Activated CD4-positive, alpha-beta T cell treated with anti-CD3 and anti-CD28 coated beads for 1 hour (primary cell): ENCODE measurements around the gene RPIA.

ENCODE experiments used
- DNase-seq: peaks from one replicate; pipeline ENCODE4 v3.0.0-alpha.2; 2020

The RPIA gene

DNA sequence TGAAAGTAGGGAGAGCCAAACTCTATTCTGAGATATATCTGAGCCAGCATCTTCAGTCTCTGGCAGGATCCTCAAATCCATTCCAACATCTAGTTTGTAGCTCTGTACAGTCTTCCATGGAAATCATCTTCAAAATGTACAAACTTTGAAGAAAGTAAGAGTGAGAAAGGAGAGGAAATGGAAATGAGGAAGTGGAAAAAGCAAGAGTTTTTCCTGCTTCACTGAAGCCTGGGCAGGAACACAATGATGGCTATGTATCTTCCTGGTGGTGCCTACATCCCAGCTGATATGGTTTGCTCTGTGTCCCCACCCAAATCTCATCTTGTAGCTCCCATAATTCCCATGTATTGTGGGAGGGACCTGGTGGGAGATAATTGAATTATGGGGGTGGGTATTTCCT, 4.1 kb upstream of the RPIA start:
- DNase-seq = no peak

GRCh38 chr2:88690591-88691338, 708 bp upstream of the RPIA start:
- peak; percentile 28 for DNase-seq

DNA sequence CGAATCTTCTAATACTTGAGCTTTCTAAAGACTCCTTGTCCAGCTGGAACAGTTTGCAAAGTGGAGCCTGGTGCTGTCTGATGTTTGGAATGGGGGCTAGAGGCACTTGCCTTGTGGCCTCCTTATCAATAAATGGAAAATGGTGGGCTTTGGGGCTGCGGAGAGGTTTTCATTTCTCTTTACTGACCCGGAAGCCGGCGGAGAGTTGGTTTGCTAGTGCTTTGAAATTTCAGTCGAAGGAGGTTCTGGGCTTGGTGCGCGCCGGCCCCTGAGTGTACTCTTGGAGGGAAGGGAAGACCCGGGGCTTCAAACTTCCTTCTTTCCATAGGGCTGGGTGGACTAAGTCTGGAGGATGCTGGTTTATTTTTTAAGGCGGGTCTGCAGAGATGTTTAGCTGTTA, 714 bp downstream of the RPIA start:
- DNase-seq = peak; percentile 10

DNA sequence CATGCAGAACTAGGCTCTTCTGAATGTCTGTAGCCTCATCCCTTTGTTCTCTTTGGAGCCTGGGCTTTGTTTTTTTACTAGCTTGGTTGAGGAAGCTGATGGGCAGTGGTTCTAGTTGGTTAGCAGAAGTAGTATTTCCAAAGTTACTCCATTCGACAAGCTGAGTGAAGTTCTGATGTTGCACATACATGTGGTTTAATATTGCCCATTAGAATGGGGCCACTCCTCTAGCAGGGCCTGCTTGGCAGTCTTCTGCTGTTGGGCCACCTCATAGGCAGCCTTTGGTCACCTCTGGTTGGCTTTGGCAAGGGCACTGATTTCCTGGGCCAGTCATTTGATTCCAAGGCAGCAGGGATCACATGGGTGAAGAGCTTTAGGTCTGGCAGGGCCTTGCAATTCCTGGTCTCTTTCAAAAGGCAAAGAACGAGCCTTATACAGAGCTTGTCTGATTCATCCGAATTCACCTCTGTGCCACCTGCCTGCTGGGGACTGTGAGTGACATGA, 2.5 kb downstream of the RPIA start:
- DNase-seq = no peak

- DNase-seq = no peak
Measured at GRCh38 chr2:88696611-88697010, 5.1 kb downstream of the RPIA start.

DNA sequence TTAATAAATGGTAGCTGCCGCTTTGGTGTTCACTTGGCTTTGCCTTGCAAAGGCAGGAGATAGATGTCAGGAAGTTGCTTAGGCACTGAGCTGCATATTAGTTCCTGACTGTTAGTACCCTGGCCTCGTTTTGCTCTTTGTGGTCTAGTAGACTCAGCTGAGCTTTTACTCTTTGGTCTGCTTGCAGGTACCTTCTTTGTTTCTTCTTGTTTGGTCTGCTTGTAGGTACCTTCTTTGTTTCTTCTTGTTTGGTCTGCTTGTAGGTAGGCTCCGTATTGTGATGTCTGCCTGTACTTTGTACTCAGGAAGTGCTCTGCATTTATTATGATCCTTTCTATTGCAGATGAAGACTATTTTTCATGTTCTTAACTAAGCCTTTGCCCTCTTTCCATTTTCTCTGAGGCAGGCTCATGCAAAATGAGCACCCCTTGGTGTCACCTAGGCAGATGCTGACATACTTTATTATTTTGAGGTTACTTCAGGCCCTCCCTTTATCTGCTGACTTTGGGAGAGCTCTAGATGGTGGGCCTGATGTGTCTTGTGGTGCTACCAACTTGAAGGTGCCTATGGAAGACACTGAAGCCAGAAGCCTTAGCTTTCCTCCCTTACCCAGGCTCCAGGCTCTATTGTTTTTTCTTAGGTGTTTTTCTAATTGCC, 6.0 kb downstream of the RPIA start:
- no peak for DNase-seq

GRCh38 chr2:88698027-88698413, 6.5 kb downstream of the RPIA start:
- no peak for DNase-seq

DNA sequence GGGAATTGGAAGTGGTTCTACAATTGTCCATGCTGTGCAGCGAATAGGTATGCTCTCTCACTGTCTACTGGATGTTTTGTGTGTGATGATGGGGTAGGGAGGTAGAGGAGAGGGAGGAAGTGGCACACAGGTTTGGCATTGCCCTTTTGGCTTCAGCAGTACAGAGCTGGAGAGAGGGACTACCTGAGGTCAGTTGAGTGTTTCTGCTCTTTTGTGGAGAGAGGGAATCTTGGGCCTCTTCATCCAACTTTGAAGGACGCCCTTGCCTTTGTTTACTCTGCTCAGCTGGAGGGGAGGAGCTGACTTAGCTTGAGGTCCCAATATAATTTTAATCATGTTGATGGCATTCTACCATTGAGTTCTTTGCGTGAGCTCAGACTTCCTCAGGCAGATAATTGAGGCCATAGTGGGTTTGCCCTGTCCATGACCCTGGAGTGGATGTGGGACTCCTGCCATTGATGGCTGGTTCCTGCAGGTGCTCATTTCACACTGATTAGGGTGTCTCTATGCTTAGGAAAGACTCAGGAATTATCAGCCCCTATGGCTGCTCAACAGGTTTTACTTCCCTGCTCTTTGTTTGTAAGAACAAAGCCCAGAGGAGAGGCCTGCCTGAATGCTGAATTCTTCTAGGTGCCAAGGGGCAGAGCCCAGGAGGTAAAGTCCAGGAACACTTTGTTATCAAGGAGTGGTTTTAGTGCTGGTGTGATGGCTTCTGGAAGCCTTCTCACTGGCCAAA, 7.2 kb downstream of the RPIA start:
- DNase-seq = no peak

DNA sequence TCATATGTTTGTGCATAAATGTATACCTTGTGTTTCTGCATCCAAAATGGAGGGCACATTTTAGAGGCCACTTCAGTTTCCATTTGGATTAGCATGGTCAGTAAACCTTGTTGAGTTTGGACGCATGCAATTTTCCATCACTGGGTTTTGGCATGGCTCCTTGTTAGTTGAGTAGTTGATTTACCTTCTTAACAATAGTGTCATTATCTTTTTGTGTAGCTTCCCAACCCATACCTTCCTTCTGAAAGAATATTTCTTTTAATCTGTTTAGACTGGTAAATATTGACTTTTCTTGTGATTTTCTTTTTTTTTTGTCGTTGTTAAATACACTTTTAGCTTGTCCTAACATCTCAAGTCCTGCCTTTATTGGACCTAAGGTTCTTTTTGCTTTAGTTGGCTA, 15.5 kb downstream of the RPIA start:
- DNase-seq = no peak

- no peak for DNase-seq
Measured at GRCh38 chr2:88709181-88709631, 17.7 kb downstream of the RPIA start.

GRCh38 chr2:88711289-88711688, 19.8 kb downstream of the RPIA start:
- no peak for DNase-seq

DNA sequence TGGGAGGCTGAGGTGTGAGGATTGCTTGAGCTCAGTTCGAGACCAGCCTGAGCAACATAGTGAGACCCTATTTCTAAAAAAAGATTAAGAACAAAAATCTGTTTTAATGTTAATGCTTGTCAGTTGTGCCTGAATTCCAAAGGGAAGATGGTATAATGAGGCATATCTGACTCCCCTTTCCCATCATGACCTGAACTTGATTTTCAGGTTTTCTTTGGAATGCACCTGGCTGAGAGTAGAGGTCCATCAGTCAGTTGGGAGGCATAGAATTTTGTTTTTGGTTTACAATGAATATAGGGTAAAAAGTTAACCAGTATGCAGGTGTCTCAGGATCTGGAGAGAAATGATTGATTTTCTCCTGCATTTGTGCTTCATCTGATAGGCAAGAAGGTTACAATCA, 20.4 kb downstream of the RPIA start:
- no peak for DNase-seq

- DNase-seq = no peak
Measured at GRCh38 chr2:88713408-88713807, 21.9 kb downstream of the RPIA start.

- no peak for DNase-seq
Measured at GRCh38 chr2:88714667-88715066, 23.2 kb downstream of the RPIA start.

DNA sequence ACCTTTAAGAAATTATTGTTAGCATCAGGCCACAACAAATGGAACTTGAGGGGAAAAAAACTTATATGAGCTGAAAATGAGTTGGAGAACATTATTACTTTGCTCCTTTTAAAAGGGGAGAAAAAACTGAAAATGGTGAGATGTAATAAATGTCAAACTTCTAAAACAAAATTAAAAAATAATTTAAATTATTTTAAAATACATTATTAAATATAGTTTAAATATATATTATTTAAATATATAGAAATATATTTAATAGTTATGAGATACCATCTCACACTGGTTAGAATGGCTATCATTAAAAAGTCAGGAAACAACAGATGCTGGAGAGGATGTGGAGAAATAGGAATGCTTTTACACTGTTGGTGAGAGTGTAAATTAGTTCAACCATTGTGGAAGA, 28.9 kb downstream of the RPIA start:
- DNase-seq = no peak

DNA sequence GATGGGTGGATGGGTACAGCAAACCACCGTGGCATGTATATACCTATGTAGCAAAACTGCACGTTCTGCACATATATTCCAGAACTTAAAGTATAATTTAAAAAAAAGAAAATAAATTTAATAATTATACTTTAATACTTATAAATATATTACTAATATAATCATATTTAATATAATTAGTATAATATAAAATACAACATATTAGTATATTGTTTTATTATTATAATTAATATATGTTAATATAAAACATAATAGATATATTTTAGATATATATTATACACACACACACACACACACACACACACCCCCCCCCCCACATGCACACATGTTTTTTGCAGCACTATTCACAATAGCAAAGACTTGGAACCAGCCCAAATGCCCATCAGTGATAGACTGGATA, 29.8 kb downstream of the RPIA start:
- no peak for DNase-seq

GRCh38 chr2:88724643-88725332, 33.3 kb downstream of the RPIA start:
- no peak for DNase-seq

DNA sequence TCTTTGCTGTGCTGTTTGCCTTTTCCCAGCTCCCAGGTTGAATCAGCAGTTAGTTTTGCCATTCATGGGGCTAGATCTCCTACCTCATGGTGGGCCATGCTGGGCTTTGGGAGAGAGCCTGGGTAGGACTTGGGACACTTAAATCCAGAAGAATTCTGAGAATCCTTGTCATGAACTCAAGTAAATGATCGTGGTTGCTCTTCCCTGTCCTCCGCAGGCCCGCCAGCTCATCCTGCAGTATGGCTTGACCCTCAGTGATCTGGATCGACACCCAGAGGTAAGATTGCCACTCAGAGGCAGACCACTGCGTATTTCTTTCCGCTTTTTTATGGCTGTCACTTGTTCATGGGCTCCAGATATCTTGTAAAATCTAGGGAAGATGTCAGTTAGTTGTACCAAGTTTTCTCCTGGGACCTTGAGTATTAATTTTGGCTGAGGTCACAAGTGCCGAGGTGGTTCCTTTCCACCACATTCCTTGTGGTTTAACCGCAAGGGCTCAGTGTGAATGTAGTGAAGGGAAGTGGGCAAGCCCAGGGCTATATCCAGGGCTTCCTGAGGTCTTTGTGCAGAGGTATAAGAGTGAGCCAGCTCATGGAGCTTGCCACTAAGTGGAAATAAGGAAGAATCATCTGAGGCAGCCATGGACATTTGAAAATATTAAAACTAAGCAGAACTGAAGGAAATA, 37.7 kb downstream of the RPIA start:
- no peak for DNase-seq

GRCh38 chr2:88733155-88733902, 41.9 kb downstream of the RPIA start:
- DNase-seq = no peak

DNA sequence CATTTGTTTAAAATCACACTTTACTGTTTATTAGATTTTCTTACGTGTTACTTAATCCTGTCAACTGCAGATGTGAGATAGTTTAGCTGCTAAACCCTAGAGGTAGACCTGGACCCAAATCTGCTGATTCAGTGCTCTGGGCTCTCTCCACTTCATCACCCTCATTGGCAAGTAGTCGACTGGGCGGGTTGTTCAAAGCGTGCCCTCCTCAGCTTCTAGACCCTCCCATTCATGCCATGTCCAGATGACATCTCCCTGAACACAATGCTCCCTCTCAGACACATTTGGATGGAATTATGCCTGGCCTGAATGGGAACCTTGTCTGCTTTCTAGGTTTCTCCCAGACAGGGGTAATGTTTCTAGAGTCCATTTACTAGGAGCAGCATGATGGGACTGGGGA, 43.7 kb downstream of the RPIA start:
- no peak for DNase-seq

DNA sequence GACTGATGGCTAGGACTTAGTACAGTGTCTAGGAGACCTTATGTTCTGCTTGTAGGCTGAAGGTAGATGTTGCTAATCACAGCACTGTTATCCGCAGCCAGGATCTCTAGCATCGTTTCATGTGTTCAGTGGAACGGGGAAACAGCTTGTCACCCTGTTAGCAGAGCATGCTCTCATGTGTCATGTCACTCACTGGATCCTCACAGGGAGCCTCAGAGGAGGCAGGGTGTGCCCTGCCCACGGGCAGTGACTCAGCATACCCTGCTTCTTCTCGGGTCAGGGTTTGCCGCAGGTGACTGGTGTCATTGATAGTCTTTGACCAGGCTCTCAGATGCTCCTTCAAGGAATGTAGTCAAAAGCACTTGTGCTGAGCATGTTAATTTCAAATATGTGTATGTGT, 44.4 kb downstream of the RPIA start:
- DNase-seq = no peak

GRCh38 chr2:88736437-88736836, 45.0 kb downstream of the RPIA start:
- no peak for DNase-seq
